ENCODE results near the gene GLS. TPM values are rescaled to one million over a fixed set of nuclear protein-coding genes. Genes with fewer than 3 reads are reported as not detected.
A peak's percentile ranks its signal among the peaks of the same experiment; 100 is the strongest.

Gene GLS
- total and polyA plus RNA-seq, 2 of the 13 experiments (the other 11 are each of a cell fraction or from before 2014, with no cell fraction given), result 78.6 to 183 TPM

GRCh38 chr2:190880378-190881083 lies at the start of gene GLS (continued):
- TF ChIP-seq ZNF687 (CRISPR knock-in tag; IDR thresholded peaks at IDR 0.05) (peak; percentile 87), ZNF510 (CRISPR knock-in tag; IDR thresholded peaks at IDR 0.05; ENCODE audit: low read depth) (0 out of 2 replicates have a peak, but pooled peaks have one; percentile 46), JUN (CRISPR knock-in tag; IDR thresholded peaks at IDR 0.05) (no peak), EP300 (IDR thresholded peaks at IDR 0.05; ENCODE audit: low read depth in 2 of 2, low read length in 2 of 2) (no peak), EP300 (CRISPR knock-in tag; IDR thresholded peaks at IDR 0.05; ENCODE audit: borderline replicate concordance) (no peak), GTF3A (CRISPR knock-in tag; conservative IDR thresholded peaks at IDR 0.05) (no peak), ZSCAN22 (CRISPR knock-in tag; IDR thresholded peaks at IDR 0.05) (no peak), ZNF879 (CRISPR knock-in tag; IDR thresholded peaks at IDR 0.05) (no peak), ELF3 (CRISPR knock-in tag; IDR thresholded peaks at IDR 0.05) (no peak), ZBTB21 (CRISPR knock-in tag; IDR thresholded peaks at IDR 0.05) (no peak), ATF7-NPFF (CRISPR knock-in tag; IDR thresholded peaks at IDR 0.05; ENCODE audit: low read depth) (0 out of 2 replicates have a peak, but pooled peaks have one; percentile 38), MXD1 (CRISPR knock-in tag; IDR thresholded peaks at IDR 0.05) (peak; percentile 55; the same call in 1 of the 2 replicates), BRF2 (CRISPR knock-in tag; IDR thresholded peaks at IDR 0.05) (no peak), ZHX1 (CRISPR knock-in tag; IDR thresholded peaks at IDR 0.05; ENCODE audit: low read depth) (no peak), POGK (CRISPR knock-in tag; conservative IDR thresholded peaks at IDR 0.05) (peak; percentile 62), MATR3 (CRISPR knock-in tag; IDR thresholded peaks at IDR 0.05) (no peak), ZBTB44 (CRISPR knock-in tag; IDR thresholded peaks at IDR 0.05) (0 out of 2 replicates have a peak, but pooled peaks have one; percentile 61)

Data from HepG2 (cell line).